HG02798 (cell line): ENCODE data around the gene TNNI2.

Source experiments
- ATAC-seq: cut with Tn5 transposase; IDR thresholded peaks from one replicate; pipeline ENCODE4 v1.9.1; 2021; ENCODE audit warnings: mild to moderate bottlenecking; ENCODE audit not compliant: unreplicated experiment, poor library complexity

Gene TNNI2

GRCh38 chr11:1857064-1857463, 18.3 kb downstream of the TNNI2 start:
- ATAC-seq, result no peak

GRCh38 chr11:1858154-1858553, 19.4 kb downstream of the TNNI2 start:
- ATAC-seq, result no peak

DNA sequence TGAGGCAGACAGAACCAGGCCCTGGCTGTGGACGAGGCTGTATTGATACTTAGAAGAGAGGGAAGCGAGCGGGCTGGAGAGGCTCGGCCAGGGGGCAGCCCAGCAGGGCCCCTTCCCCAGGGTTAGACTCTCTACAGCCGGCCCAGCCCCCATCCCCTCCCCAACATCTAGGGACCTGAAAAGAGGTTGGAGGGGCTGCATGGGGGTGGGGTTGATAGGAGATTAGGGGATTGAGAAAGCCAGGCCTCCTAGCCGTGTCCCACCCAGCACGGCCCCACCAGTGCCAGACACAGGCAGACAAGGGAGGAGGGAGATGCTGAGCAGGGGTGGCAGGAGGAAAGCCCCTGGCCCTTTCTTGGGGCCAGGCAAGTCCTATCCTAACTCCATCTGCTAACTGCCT, 19.8 kb downstream of the TNNI2 start:
- ATAC-seq, result no peak

GRCh38 chr11:1859004-1859403, 20.2 kb downstream of the TNNI2 start:
- ATAC-seq, result no peak

DNA sequence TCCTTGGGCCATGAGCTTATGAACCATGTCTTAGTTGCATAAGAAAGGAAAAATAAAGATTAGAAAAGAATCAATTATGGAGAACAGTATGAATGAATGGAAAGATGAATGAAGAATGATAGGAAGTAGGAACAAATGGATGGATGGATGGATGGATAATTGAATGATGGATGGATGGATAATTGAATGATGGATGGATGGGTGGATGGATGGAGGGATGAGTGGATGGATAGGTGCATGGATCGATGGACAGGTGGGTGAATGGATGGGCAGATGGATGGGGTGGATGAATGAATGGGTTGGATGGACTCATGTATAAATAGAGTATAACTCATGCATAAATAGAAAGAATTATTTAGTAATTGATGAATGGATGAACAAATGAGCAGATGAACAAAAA, 21.3 kb downstream of the TNNI2 start:
- ATAC-seq, result no peak

DNA sequence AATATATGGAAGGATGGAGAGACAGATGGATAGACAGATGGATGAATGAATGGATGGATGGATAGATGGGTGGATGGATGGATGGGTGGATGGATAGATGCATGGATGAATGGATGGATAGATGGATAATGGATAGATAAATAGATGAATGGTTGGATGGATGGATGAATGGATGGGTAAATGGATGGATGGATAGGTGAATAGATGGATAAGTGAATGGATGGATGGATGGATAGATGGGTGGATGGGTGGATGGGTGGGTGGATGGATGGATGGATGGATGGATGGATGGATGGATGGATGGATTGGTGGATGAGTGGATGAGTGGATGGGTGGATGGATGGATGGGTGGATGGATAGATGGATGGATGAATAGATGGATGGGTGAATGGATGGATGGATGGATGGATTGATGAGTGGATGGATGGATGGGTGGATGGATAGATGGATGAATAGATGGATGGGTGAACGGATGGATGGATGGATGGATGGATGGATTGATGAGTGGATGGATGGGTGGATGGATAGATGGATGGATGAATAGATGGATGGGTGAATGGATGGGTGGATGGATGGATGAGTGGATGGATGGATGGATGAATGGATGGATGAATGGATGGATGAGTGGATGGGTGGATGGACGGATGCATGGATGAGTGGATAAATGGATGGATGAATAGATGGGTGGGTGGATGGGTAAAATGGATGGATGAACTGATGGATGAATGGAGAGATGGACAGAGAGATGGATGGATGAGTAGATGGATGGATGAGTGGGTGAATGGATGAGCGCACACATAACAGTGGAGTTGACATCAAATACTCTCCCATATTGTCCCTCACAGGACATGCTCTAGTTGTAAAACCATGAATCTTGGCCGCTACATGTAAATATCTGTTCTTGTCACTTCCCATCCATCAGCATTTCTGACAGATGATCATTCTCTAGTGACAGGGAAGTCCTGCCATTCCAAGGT, 22.9 kb downstream of the TNNI2 start:
- ATAC-seq, result no peak

- ATAC-seq, result no peak
Measured at GRCh38 chr11:1862588-1863351, 24.0 kb downstream of the TNNI2 start.

DNA sequence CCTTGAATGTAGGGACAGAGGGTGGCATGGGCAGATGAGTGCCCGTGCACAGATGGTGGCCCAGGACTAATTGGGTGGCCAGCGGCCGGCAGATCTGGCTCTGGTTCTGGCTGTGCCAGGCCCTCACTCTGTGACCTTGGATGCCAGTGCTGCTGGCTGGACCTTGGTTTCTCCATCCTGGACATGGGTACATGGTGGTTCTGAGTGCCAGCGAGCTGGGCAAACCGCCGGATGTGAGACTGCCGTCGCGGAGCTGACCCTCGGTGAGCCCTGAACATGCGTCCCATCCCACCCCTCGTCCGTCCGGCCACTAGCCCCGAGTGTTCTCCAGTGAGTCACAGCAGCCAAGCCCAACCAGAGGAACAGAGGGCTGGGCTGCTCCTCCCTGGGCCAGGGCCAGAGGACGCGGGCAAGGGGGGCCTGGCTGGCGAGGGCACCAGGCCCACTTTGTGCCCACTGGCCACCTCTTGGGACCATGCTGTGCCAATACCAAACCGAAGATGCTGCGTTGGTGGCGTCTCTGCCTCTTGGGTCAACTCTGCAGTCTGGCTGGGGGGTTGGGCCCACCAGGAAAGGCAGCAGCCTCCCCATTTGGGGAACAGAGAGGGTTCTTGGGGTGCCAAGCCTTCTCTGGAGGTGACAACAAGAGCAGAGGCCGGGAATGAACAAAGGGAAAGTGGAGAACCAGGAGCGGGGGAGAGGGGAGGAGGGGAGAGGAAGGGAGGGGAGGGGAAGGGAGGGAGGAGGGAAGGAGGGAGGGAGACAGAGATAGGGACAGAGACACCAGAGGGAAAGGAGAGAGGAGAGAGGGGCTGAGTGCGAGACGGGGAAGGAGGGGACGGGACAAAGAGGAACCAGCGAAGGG, 24.8 kb downstream of the TNNI2 start:
- ATAC-seq, result no peak

- no peak for ATAC-seq
Measured at GRCh38 chr11:1864231-1864630, 25.4 kb downstream of the TNNI2 start.

DNA sequence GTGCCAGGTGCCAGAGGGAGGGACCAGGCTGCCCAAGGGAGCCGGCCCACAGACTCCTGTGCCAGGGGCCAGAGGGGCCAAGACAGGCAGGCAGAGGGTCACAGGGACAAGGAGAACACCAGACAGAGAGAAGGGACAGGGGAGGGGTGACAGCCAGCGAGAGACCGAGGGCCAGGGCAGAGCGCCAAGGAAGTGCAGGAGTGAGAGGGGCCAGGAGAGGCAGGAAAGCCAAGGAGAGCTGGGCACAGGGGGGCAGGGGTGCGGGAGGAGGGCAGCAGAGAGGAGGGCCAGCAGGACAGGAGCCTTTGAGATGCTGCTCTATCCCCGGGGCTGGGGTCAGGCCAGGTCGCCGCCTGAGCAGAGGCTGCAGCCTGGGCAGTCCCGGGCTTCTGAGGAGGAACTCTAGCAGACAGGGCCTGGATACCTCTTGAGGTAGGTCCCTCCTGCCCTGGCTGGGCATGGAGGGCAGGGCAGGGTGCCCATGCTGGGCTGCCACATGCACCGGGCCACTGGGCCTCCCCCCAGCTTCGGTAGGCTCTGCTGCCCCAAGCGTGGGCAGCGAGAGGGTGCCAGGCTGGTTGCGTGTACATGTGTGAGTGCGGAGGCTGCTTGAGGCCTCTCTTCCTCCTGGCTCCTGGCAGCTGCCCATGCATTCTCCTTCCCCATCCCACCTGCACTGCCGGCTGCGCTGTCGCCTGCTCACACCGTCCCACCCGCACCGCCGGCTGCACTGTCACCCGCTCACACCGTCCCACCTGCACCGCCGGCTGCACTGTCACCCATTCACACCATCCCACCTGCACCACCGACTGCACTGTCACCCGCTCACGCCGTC, 26.3 kb downstream of the TNNI2 start:
- ATAC-seq, result no peak

GRCh38 chr11:1866226-1866625, 27.4 kb downstream of the TNNI2 start:
- no peak for ATAC-seq

DNA sequence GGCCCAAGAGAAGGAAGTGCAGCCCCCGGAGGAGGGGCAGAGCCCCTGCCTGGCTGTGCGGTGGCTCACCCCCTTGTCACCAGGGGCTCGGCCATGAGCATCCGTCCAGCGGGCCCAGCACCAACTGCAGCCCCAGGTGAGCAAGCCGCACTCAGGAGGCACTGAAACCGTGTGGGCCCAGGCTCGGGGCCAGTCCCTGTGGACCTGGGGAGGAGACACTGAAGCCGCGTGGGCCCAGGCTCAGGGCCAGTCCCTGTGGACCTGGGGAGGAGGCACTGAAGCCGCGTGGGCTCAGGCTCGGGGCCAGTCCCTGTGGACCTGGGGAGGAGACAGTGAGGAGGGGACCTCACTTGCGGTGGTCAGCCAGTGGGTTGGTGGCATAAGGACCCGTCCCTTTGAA, 28.0 kb downstream of the TNNI2 start:
- no peak for ATAC-seq

DNA sequence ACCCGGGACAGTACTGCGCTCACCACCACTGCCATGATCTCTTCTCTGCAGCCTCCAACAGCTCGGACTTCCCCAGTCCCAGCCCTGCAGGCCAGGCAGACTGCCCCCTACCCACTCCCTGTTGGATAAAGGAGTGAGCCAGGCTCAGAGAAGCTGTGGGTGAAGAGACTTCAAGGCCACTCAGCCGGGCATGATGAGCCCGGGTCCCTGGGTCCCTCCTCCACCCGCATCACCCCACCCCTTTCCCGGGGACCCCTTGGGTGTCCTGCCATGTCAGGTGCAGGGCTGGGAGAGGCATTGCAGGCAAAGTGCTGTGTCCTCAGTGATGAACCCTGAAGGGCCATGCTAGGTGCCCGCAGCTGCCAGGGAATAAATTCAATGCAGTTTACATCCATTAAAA, 28.6 kb downstream of the TNNI2 start:
- no peak for ATAC-seq

DNA sequence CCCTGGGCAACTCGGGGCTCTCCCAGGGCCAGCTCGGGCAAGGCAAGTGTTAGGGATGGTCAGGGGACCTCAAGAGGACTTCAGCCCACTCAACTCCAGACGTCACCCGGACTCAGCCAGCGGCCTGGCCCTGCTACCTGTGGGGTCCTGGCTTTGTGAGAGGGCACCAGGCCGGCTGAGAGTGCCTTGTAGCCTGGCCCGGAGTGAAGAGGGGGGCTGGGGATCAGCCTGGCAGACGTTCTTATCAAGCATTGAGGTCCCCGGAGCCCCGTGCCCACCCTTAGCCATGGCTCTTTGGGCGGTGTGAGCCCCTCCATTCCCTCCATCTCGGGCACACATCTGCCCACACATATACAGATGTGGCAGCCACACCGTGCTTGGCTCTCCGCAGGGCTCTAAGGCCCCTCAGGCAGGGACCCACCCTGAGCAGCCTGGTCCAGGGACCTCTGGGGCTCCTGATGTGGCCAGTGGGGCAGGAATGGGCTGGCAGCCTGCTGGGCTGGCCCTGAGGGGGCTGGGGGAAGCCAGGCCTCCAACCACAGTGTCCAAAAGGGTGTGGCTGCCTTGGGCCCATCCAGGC, 29.4 kb downstream of the TNNI2 start:
- no peak for ATAC-seq

GRCh38 chr11:1868636-1869291, 30.0 kb downstream of the TNNI2 start:
- ATAC-seq, result no peak

DNA sequence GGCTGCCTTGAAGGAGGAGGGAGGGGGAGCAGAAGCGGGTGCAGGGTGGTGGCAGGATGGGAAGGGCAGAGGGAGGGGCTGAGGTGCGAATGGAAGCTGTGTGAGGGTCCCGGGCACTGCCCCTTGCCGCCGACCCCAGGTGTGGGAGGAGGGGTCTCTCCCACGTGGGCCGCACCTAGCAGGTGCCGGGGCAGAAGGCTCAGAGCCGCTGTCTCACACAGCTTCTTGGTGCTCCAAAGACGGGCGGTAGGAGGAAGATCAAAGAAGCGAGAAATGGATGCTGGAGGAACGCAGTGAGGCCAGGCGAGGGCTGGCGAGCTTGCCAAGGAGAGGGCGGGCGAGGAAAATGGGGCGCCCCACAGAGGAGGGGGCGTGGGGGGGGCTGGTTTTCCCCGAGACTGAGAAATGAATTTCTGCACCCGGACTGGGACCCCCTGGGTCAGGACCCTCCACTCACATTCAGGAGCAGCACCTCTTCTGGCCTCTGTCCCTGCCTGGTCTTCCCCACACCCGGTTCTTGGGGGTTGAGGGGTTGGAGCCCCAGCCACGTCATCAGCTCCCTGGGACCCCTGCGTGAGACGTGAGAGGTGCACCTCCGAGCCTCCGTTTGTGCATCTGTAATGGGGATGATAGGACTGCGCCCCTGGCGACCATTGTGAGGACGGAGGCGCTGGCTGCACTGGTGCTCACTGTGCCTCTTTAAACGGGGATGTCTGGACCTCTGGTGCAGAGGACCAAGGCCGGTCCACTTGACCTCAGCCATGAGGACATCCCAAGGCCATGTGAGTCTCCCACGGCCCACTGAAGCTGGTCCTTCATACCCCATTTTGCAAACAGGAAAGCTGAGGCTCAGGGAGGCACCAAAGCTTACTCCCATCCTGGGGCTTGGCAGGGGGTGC, 30.9 kb downstream of the TNNI2 start:
- no peak for ATAC-seq

GRCh38 chr11:1870326-1870696, 31.5 kb downstream of the TNNI2 start:
- ATAC-seq, result no peak
